ENCODE data around the gene ATF4.

DNA sequence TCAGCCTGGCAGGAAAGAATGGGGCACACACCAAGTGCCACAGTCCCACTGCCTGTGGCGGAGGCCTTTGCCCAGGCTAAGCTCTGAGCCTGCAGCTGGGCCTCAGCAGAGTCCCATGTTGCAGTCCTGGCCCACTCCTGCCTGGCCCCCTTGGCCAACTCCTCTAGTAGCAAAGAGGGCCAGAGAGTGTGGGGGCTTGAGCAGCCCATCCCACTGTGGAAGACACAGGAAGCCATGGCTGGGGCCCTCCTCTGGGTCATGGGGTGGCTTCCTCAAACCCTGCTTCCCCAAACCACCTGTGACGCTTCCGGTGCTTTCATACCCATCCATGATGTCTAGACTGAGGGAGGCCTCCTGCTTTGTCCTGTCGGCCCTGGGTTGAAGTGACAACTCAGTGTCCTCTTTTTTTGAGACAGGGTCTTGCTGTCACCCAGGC is 6.4 kb downstream of the ATF4 start:
- TF ChIP-seq ARNT (IDR thresholded peaks at IDR 0.05), result no peak
- no peak for TF ChIP-seq LEF1 (IDR thresholded peaks at IDR 0.05; ENCODE audit: borderline replicate concordance)
- TF ChIP-seq SUZ12 (IDR thresholded peaks at IDR 0.05), result no peak
- no peak for TF ChIP-seq BHLHE40 (IDR thresholded peaks at IDR 0.05; ENCODE audit: borderline replicate concordance)
- no peak for TF ChIP-seq HDGF (IDR thresholded peaks at IDR 0.05; ENCODE audit: borderline replicate concordance)
- no peak for TF ChIP-seq FOXM1 (IDR thresholded peaks at IDR 0.05; ENCODE audit: borderline replicate concordance)
- TF ChIP-seq FOXK2 (IDR thresholded peaks at IDR 0.05), result no peak
- TF ChIP-seq ZNF384 (IDR thresholded peaks at IDR 0.05), result no peak
- TF ChIP-seq SP1 (IDR thresholded peaks at IDR 0.05), result no peak
- TF ChIP-seq, protein P1, sequence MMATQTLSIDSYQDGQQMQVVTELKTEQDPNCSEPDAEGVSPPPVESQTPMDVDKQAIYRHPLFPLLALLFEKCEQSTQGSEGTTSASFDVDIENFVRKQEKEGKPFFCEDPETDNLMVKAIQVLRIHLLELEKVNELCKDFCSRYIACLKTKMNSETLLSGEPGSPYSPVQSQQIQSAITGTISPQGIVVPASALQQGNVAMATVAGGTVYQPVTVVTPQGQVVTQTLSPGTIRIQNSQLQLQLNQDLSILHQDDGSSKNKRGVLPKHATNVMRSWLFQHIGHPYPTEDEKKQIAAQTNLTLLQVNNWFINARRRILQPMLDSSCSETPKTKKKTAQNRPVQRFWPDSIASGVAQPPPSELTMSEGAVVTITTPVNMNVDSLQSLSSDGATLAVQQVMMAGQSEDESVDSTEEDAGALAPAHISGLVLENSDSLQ (IDR thresholded peaks at IDR 0.05), result no peak
- no peak for TF ChIP-seq TARDBP (IDR thresholded peaks at IDR 0.05)
- no peak for TF ChIP-seq L3MBTL2 (conservative IDR thresholded peaks at IDR 0.05)
